ENCODE data around the gene INPPL1.

The INPPL1 gene

DNA sequence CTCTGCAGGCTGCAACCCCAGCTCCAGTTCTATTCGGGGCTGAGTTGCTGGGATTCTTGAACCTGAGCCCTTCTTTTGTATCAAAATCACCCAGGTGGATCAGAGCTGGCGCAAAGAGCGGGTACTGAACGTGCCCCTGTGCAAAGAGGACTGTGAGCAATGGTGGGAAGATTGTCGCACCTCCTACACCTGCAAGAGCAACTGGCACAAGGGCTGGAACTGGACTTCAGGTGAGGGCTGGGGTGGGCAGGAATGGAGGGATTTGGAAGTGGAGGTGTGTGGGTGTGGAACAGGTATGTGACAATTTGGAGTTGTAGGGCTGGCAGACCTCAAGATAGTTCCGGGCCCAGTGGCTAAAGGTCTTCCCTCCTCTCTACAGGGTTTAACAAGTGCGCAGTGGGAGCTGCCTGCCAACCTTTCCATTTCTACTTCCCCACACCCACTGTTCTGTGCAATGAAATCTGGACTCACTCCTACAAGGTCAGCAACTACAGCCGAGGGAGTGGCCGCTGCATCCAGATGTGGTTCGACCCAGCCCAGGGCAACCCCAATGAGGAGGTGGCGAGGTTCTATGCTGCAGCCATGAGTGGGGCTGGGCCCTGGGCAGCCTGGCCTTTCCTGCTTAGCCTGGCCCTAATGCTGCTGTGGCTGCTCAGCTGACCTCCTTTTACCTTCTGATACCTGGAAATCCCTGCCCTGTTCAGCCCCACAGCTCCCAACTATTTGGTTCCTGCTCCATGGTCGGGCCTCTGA is 28.9 kb upstream of the INPPL1 start:
- TF ChIP-seq, protein P1, sequence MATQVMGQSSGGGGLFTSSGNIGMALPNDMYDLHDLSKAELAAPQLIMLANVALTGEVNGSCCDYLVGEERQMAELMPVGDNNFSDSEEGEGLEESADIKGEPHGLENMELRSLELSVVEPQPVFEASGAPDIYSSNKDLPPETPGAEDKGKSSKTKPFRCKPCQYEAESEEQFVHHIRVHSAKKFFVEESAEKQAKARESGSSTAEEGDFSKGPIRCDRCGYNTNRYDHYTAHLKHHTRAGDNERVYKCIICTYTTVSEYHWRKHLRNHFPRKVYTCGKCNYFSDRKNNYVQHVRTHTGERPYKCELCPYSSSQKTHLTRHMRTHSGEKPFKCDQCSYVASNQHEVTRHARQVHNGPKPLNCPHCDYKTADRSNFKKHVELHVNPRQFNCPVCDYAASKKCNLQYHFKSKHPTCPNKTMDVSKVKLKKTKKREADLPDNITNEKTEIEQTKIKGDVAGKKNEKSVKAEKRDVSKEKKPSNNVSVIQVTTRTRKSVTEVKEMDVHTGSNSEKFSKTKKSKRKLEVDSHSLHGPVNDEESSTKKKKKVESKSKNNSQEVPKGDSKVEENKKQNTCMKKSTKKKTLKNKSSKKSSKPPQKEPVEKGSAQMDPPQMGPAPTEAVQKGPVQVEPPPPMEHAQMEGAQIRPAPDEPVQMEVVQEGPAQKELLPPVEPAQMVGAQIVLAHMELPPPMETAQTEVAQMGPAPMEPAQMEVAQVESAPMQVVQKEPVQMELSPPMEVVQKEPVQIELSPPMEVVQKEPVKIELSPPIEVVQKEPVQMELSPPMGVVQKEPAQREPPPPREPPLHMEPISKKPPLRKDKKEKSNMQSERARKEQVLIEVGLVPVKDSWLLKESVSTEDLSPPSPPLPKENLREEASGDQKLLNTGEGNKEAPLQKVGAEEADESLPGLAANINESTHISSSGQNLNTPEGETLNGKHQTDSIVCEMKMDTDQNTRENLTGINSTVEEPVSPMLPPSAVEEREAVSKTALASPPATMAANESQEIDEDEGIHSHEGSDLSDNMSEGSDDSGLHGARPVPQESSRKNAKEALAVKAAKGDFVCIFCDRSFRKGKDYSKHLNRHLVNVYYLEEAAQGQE (IDR thresholded peaks at IDR 0.05; ENCODE audit: insufficient read depth in 1 of 2, low read depth in 2 of 2, low read length in 2 of 2), result no peak

DNA sequence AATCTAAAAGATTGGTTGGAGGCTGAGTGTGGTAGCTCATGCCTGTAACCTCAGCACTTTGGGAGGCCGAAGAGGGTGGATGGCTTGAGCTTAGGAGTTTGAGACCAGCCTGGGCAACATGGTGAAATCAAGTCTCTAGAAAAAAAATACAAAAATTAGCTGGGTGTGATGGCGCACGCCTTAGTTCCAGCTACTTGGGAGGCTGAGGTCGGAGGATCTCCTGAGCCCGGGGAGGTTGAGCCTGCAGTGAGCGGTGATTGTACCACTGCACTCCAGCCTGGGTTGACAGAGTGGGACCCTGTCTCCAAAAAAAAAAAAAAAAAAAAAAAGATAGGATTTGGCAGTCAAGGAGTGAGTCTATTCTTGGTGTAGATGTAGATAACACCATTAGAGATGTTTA is 22.0 kb upstream of the INPPL1 start:
- no peak for TF ChIP-seq POLR2AphosphoS5 (IDR thresholded peaks at IDR 0.05; ENCODE audit: low read depth, low read length)
- no peak for TF ChIP-seq FOXP2 (optimal IDR thresholded peaks at IDR 0.05; ENCODE audit: borderline replicate concordance, extremely low read depth, extremely low read length, insufficient read depth)
- TF ChIP-seq SIN3A (IDR thresholded peaks at IDR 0.05; ENCODE audit: borderline replicate concordance, insufficient read depth, low read length), result no peak
- TF ChIP-seq, protein P1 (IDR thresholded peaks at IDR 0.05; ENCODE audit: insufficient read depth in 1 of 2, low read depth in 2 of 2, low read length in 2 of 2), result no peak
- no peak for TF ChIP-seq TAF1 (IDR thresholded peaks at IDR 0.05; ENCODE audit: borderline replicate concordance, insufficient read depth, low read length)

DNA sequence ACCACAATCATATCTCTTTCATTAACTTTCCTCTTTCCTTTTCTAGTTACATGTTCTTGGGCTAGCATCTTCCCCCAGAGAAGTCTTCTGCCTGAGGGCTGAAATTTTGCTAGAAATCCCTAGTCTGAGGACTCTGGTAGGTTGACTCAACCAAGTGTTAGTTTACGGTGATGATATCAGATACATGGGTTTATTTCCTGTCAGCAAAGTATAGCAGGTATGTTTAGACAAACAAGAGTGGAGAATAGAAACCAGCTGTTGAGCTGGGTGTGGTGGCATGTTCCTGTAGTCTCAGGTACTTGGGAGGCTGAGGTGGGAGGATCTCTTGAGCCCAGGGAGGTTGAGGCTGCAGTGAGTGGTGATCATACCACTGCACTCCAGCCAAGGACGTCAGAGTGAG is 21.4 kb upstream of the INPPL1 start:
- TF ChIP-seq, protein P1 (IDR thresholded peaks at IDR 0.05; ENCODE audit: insufficient read depth in 1 of 2, low read depth in 2 of 2, low read length in 2 of 2), result no peak
- TF ChIP-seq FOXP2 (optimal IDR thresholded peaks at IDR 0.05; ENCODE audit: borderline replicate concordance, extremely low read depth, extremely low read length, insufficient read depth), result no peak
- TF ChIP-seq POLR2AphosphoS5 (IDR thresholded peaks at IDR 0.05; ENCODE audit: low read depth, low read length), result no peak
- TF ChIP-seq TAF1 (IDR thresholded peaks at IDR 0.05; ENCODE audit: borderline replicate concordance, insufficient read depth, low read length), result no peak
- no peak for TF ChIP-seq SIN3A (IDR thresholded peaks at IDR 0.05; ENCODE audit: borderline replicate concordance, insufficient read depth, low read length)

DNA sequence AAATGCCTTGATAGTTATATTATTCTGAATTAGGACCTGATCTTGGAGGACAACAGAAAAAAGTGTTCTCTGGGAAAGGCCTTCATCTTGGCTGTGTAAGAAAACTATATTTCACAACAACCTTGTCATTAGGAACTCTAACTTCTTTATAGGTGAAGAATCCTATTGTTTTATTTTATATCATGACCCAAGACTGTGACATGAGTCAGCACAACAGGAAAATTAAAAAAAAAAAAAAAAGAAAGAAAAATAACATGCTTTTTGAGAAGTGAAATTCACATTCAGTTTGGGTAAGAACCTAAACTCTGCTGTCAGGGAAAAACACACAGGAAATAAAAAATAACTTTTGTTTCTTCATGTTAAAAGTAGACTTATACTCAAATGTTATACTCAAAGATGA is 19.7 kb upstream of the INPPL1 start:
- TF ChIP-seq TAF1 (IDR thresholded peaks at IDR 0.05; ENCODE audit: borderline replicate concordance, insufficient read depth, low read length), result no peak
- no peak for TF ChIP-seq SIN3A (IDR thresholded peaks at IDR 0.05; ENCODE audit: borderline replicate concordance, insufficient read depth, low read length)
- no peak for TF ChIP-seq FOXP2 (optimal IDR thresholded peaks at IDR 0.05; ENCODE audit: borderline replicate concordance, extremely low read depth, extremely low read length, insufficient read depth)

DNA sequence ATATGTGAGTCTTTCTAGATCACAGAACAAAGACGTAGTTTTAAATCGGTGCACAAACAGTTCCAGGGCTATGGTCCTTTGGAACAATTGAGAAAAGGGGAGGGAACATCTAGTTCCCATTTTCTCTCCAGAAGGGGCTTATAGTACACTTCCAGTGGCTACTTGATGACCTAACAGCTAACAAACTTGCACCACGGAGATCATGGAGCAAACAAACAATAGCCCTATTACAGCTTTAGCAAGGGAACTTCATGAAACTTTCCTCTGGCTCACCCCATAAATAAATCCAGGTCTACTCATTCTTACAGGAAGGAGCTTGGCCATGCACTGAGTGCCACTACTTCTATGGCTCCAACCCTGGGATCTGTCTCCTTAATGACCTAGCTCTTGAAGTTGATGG is 16.3 kb upstream of the INPPL1 start:
- TF ChIP-seq TAF1 (IDR thresholded peaks at IDR 0.05; ENCODE audit: borderline replicate concordance, insufficient read depth, low read length), result no peak

DNA sequence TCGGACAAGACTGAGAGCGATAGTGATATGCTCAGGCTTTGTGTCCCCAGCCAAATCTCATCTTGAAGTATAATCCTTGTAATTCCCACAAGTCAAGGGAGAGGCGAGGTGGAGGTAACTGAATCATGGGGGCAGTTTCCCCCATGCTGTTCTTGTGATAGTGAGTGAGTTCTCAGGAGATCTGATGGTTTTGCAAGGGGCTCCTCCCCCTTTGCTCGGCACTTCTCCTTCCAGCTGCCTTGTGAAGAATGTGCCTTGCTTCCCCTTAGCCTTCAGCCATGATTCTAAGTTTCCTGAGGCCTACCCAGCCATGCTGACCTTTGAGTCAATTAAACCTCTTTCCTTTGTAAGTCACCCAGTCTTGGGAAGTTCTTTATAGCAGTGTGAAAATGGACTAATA is 15.5 kb upstream of the INPPL1 start:
- TF ChIP-seq POLR2AphosphoS5 (IDR thresholded peaks at IDR 0.05; ENCODE audit: low read depth, low read length) (no peak), TAF1 (IDR thresholded peaks at IDR 0.05; ENCODE audit: borderline replicate concordance, insufficient read depth, low read length) (no peak), FOXP2 (optimal IDR thresholded peaks at IDR 0.05; ENCODE audit: borderline replicate concordance, extremely low read depth, extremely low read length, insufficient read depth) (no peak)
- TF ChIP-seq, protein P1 (IDR thresholded peaks at IDR 0.05; ENCODE audit: insufficient read depth in 1 of 2, low read depth in 2 of 2, low read length in 2 of 2), result no peak
